GM12878 (cell line): Measurements from ENCODE around the gene CCDC51. TPM values are rescaled to one million over a fixed set of nuclear protein-coding genes. Genes with fewer than 3 reads are reported as not detected.

Experiments
- ATAC-seq: fragments of 200-7000 bp; cut with Tn5 transposase; 3 replicates; pipeline ENCODE4 v1.9.1; 2020; ENCODE audit warnings: mild to moderate bottlenecking, moderate library complexity
- BruUV-seq: library from RNA; stranded (reverse); fragments of 400-500 nt; replicated peaks from 2 replicates; lab custom pipeline; 2021; lab: Mats Ljungman, UMichigan
- CTCF ChIA-PET: fragments of 300-600 bp; sonication (Branson Sonifier 250); formaldehyde crosslinking; extraction: SDS; loops from one replicate; lab custom pipeline; 2021; ENCODE audit warnings: inconsistent platforms; lab: Yijun Ruan, JAX
- POLR2A ChIA-PET: fragments of 350-600 bp; formaldehyde crosslinking; extraction: SDS; loops from one replicate; lab custom pipeline; 2021; ENCODE audit warnings: inconsistent platforms; lab: Charles Lee
- RAD21 ChIA-PET: fragments of 300-600 bp; sonication (Branson Sonifier 250); formaldehyde crosslinking; loops from one replicate; lab custom pipeline; 2023; ENCODE audit warnings: antibody characterized with exemption; ENCODE audit not compliant: unreplicated experiment; lab: Charles Lee
- SMC1A ChIA-PET: fragments of 300-600 bp; sonication (Branson Sonifier 250); formaldehyde crosslinking; loops from one replicate; lab custom pipeline; 2023; ENCODE audit not compliant: unreplicated experiment, uncharacterized antibody; lab: Charles Lee
- DNase-seq: peaks from one replicate; pipeline ENCODE4 v3.0.0-alpha.2; 2011; ENCODE audit warnings: low read depth, low spot score
- FAIRE-seq: peaks from 3 replicates; lab custom pipeline; 2011; peaks lifted over from hg19 to GRCh38; lab: Jason Lieb, UNC
- H2AFZ ChIP-seq: 2 replicates; pipeline ENCODE4 v1.6.0; 2011; ENCODE audit warnings: low read depth, low read length, control low read depth; ENCODE audit not compliant: control insufficient read depth
- H3K27ac ChIP-seq: 2 replicates; pipeline ENCODE4 v1.5.1; 2011; ENCODE audit warnings: control low read depth; ENCODE audit not compliant: control insufficient read depth, insufficient read depth
- H3K27me3 ChIP-seq, 2 experiments: replicated peaks in 1 of 2; 2 replicates each; pipeline versions ENCODE4 v1.6.0 to v1.6.1; 2011; ENCODE audit warnings: low read length in 1 of 2; ENCODE audit not compliant: control insufficient read depth in 2 of 2, insufficient read depth in 2 of 2
- H3K36me3 ChIP-seq, 2 experiments: 2 replicates each; pipeline ENCODE4 v1.5.1; 2011; ENCODE audit warnings: low read length in 1 of 2; ENCODE audit not compliant: control insufficient read depth in 2 of 2, insufficient read depth in 2 of 2
- H3K4me1 ChIP-seq: 2 replicates; pipeline ENCODE4 v1.6.1; 2011; ENCODE audit warnings: mild to moderate bottlenecking, low read length, moderate library complexity, mixed read lengths; ENCODE audit not compliant: control insufficient read depth, insufficient read depth
- H3K4me2 ChIP-seq: 2 replicates; pipeline ENCODE4 v1.6.0; 2011; ENCODE audit warnings: control low read depth; ENCODE audit not compliant: control insufficient read depth, insufficient read depth
- H3K4me3 ChIP-seq: fragments of 200-600 bp; sonication (generic); 2 replicates; pipeline ENCODE4 v1.5.1; 2016
- H3K79me2 ChIP-seq: 2 replicates; pipeline ENCODE4 v1.6.0; 2011; ENCODE audit warnings: low read length; ENCODE audit not compliant: control insufficient read depth, insufficient read depth
- H3K9ac ChIP-seq: 2 replicates; pipeline ENCODE4 v1.8.0; 2011; ENCODE audit warnings: low read length, control low read depth, mixed read lengths; ENCODE audit not compliant: control insufficient read depth, insufficient read depth
- H3K9me3 ChIP-seq: replicated peaks from 3 replicates; pipeline ENCODE4 v1.5.1; 2011; ENCODE audit warnings: mild to moderate bottlenecking, low read length; ENCODE audit not compliant: control insufficient read depth, insufficient read depth
- H4K20me1 ChIP-seq: 2 replicates; pipeline ENCODE4 v1.6.0; 2011; ENCODE audit not compliant: control insufficient read depth, insufficient read depth
- BCLAF1 ChIP-seq: fragments of 450-650 bp; IDR thresholded peaks from 2 replicates; pipeline ENCODE4 v1.6.1; 2017; ENCODE audit warnings: antibody characterized with exemption, mild to moderate bottlenecking, moderate library complexity
- CEBPB ChIP-seq, 2 experiments: fragments of 150-350 bp in 1 of 2; IDR thresholded peaks; 2 replicates each; pipeline ENCODE4 v1.6.1; 2012 to 2014; ENCODE audit warnings: low read depth in 2 of 2, low read length in 2 of 2, borderline replicate concordance in 1 of 2, inconsistent platforms in 1 of 2
- JUNB ChIP-seq: IDR thresholded peaks from 2 replicates; pipeline ENCODE4 v1.6.1; 2016; ENCODE audit warnings: antibody characterized with exemption, mild to moderate bottlenecking
- KAT2A ChIP-seq: conservative IDR thresholded peaks from 2 replicates; pipeline ENCODE4 v1.6.1; 2011; ENCODE audit warnings: low read depth, low read length; ENCODE audit not compliant: control insufficient read depth
- KLF5 ChIP-seq: fragments of 450-650 bp; IDR thresholded peaks from 2 replicates; pipeline ENCODE4 v1.6.1; 2014; ENCODE audit warnings: mild to moderate bottlenecking; ENCODE audit not compliant: partially characterized antibody
- MYC ChIP-seq: IDR thresholded peaks from 2 replicates; pipeline ENCODE4 v1.6.1; 2011; ENCODE audit warnings: mild to moderate bottlenecking, low read length, moderate library complexity, inconsistent platforms; ENCODE audit not compliant: insufficient read depth, insufficient replicate concordance, insufficient read length, severe bottlenecking
- RAD21 ChIP-seq: IDR thresholded peaks from 2 replicates; pipeline ENCODE4 v1.6.1; 2011; ENCODE audit warnings: mild to moderate bottlenecking, low read depth, low read length, moderate library complexity; ENCODE audit not compliant: insufficient read depth
- RB1 ChIP-seq: fragments of 450-650 bp; formaldehyde crosslinking; IDR thresholded peaks from 2 replicates; pipeline ENCODE4 v1.6.1; 2017; ENCODE audit warnings: mild to moderate bottlenecking, borderline replicate concordance
- ZNF217 ChIP-seq: fragments of 450-650 bp; IDR thresholded peaks from 2 replicates; pipeline ENCODE4 v1.6.1; 2017; ENCODE audit warnings: antibody characterized with exemption, mild to moderate bottlenecking
- ZSCAN29 ChIP-seq: fragments of 450-650 bp; IDR thresholded peaks from 2 replicates; pipeline ENCODE4 v1.6.1; 2017; ENCODE audit warnings: mild to moderate bottlenecking, moderate library complexity
- WGBS: methylation state at CpG from one replicate; pipeline ENCODE4 v1.1.6; 2016; ENCODE audit warnings: low lambda C conversion rate; ENCODE audit not compliant: insufficient replicate concordance, insufficient coverage; ENCODE audit errors: missing lambda C conversion rate; 5-methylcytosine and 5-hydroxymethylcytosine counted together
- in situ Hi-C: fragments of 300-500 bp; cut with MboI; formaldehyde crosslinking; loops from 9 replicates; pipeline ENCODE4 v1.14.3; 2018; ENCODE audit warnings: mixed read lengths
- intact Hi-C: fragments of 100-400 bp; cut with micrococcal nuclease; formaldehyde crosslinking; loops from one replicate; pipeline ENCODE4 v1.14.2; 2022; ENCODE audit not compliant: unreplicated experiment
- polyA plus RNA-seq, 11 experiments: library from polyadenylated mRNA; depleted of rRNA in 4 of 11; unstranded in 6 of 11; stranded (reverse) in 5 of 11; fragments of >200 nt; fragmentation: Nextera tagmentation in 4 of 11; fragmentation: Illumina TruSeq in 1 of 11; extraction: Ambion mirVana in 4 of 11; extraction: Trizol in 1 of 11; gene quantifications; 1 replicate in 1 of 11; 2 replicates in 10 of 11; pipeline versions ENCODE4 v1.2.1 to v1.2.3, GENCODE V29; 2011 to 2016; ENCODE audit warnings: inconsistent platforms in 2 of 11, missing spikeins in 2 of 11, low read depth in 1 of 11
- total RNA-seq, 4 experiments: library from RNA; depleted of rRNA in 3 of 4; stranded (reverse); fragments of >200 nt in 3 of 4; fragmentation: Illumina TruSeq in 1 of 4; extraction: Trizol in 1 of 4; gene quantifications; 2 replicates each; pipeline versions ENCODE4 v1.2.1 to v1.2.3, GENCODE V29; 2013 to 2021
- TF ChIP-seq, protein P1 (sequence below): fragments of 450-650 bp; conservative IDR thresholded peaks from 2 replicates; pipeline ENCODE4 v1.6.1; 2017; ENCODE audit warnings: mild to moderate bottlenecking, moderate library complexity
- TF ChIP-seq, protein P2 (sequence below): fragments of 450-650 bp; IDR thresholded peaks from 2 replicates; pipeline ENCODE4 v1.6.1; 2017; ENCODE audit warnings: low read depth, mild to moderate bottlenecking, moderate library complexity
- TF ChIP-seq, protein P3 (sequence below): IDR thresholded peaks from 2 replicates; pipeline ENCODE4 v1.6.1; 2011; ENCODE audit warnings: borderline replicate concordance, low read depth, mild to moderate bottlenecking, moderate library complexity, low read length; ENCODE audit not compliant: insufficient read depth, poor library complexity, severe bottlenecking

CCDC51 gene
- total and polyA plus RNA-seq, 10 of the 15 experiments (the other 5 are each of a cell fraction or from before 2014, with no cell fraction given) = 10.6 to 54.9 (median 28.5) TPM

DNA sequence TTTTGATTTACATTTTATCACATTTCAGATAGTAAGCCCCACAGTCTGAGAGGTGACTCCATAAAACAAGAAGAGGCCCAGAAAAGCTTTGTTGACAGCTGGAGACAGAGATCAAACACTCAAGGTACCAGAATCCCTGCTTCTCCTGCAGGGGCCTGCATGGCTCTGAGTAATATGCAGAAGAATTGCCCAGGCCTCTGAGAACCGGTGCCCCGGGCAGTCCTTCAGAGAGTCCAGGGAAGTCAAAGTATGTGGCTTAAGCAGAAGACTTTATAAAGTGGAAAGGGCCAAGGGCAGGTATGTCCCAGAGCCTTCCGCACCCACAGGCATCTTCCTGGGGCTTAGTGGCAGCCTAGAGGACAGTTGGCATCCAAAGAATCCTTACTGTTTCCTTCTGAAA is 19.4 kb upstream of the CCDC51 start:
- no peaks in the 10 kb centered on the region for H3K27me3 ChIP-seq
- H3K79me2 ChIP-seq = no peaks in the 10 kb centered on the region
- TF ChIP-seq, protein P1, sequence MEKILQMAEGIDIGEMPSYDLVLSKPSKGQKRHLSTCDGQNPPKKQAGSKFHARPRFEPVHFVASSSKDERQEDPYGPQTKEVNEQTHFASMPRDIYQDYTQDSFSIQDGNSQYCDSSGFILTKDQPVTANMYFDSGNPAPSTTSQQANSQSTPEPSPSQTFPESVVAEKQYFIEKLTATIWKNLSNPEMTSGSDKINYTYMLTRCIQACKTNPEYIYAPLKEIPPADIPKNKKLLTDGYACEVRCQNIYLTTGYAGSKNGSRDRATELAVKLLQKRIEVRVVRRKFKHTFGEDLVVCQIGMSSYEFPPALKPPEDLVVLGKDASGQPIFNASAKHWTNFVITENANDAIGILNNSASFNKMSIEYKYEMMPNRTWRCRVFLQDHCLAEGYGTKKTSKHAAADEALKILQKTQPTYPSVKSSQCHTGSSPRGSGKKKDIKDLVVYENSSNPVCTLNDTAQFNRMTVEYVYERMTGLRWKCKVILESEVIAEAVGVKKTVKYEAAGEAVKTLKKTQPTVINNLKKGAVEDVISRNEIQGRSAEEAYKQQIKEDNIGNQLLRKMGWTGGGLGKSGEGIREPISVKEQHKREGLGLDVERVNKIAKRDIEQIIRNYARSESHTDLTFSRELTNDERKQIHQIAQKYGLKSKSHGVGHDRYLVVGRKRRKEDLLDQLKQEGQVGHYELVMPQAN = no peak
- TF ChIP-seq, protein P2, sequence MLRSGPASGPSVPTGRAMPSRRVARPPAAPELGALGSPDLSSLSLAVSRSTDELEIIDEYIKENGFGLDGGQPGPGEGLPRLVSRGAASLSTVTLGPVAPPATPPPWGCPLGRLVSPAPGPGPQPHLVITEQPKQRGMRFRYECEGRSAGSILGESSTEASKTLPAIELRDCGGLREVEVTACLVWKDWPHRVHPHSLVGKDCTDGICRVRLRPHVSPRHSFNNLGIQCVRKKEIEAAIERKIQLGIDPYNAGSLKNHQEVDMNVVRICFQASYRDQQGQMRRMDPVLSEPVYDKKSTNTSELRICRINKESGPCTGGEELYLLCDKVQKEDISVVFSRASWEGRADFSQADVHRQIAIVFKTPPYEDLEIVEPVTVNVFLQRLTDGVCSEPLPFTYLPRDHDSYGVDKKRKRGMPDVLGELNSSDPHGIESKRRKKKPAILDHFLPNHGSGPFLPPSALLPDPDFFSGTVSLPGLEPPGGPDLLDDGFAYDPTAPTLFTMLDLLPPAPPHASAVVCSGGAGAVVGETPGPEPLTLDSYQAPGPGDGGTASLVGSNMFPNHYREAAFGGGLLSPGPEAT = no peak
- no peak for TF ChIP-seq MYC
- no peak for TF ChIP-seq BCLAF1
- no peak for TF ChIP-seq RB1
- no peak for TF ChIP-seq JUNB
- no peak for TF ChIP-seq ZSCAN29
- no peak for TF ChIP-seq RAD21
- no peak for TF ChIP-seq KAT2A
- TF ChIP-seq, protein P3, sequence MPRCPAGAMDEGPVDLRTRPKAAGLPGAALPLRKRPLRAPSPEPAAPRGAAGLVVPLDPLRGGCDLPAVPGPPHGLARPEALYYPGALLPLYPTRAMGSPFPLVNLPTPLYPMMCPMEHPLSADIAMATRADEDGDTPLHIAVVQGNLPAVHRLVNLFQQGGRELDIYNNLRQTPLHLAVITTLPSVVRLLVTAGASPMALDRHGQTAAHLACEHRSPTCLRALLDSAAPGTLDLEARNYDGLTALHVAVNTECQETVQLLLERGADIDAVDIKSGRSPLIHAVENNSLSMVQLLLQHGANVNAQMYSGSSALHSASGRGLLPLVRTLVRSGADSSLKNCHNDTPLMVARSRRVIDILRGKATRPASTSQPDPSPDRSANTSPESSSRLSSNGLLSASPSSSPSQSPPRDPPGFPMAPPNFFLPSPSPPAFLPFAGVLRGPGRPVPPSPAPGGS = no peak
- TF ChIP-seq CEBPB (IDR thresholded peaks at IDR 0.05; ENCODE audit: borderline replicate concordance in 1 of 2, low read depth in 2 of 2, low read length in 2 of 2) = no peak
- TF ChIP-seq ZNF217 = no peak
- no peak for TF ChIP-seq KLF5
- TF ChIP-seq, all 136 proteins: peak for 0
- no peak overlapping the region for H2AFZ ChIP-seq
- SMC1A ChIA-PET = no interaction called here
- in situ Hi-C loops (no loop called here), intact Hi-C loops (no loop called here)
- FAIRE-seq = no peak
- ATAC-seq = no peak
- RAD21 ChIA-PET = no interaction called here
- H3K9me3 ChIP-seq = no peaks in the 10 kb centered on the region
- no peak overlapping the region for H3K9ac ChIP-seq
- 94% methylated on average over 3 of the region's 3 CpGs for WGBS
- no peaks in the 10 kb centered on the region for H4K20me1 ChIP-seq
- H3K36me3 ChIP-seq = peaks cover 13 to 23% of the 10 kb centered on the region in 2 experiments
- no peak overlapping the region for H3K4me3 ChIP-seq
- no peaks in the 10 kb centered on the region for H3K4me1 ChIP-seq
- POLR2A ChIA-PET = no interaction called here
- H3K27ac ChIP-seq = no peak overlapping the region
- CTCF ChIA-PET = interaction anchor here (1.9 to 2.9 kb wide), 2 partner anchors 48 to 58 kb away, joined by 4 to 8 read pairs; no protein-coding TSS in a partner anchor
- no peak overlapping the region for H3K4me2 ChIP-seq
- no peak for DNase-seq
- no TSS peak for BruUV-seq
